Measurements from ENCODE around the gene NPY. TPM values are rescaled to one million over a fixed set of nuclear protein-coding genes. Genes with fewer than 3 reads are reported as not detected.
"Not testable (repeated sequence)": the region's sequence is repeated elsewhere in the genome, so short reads cannot be mapped to it uniquely, and the experiment has no call there.

NPY gene
- total RNA-seq: not detected
- long read RNA-seq: 0 reads

DNA sequence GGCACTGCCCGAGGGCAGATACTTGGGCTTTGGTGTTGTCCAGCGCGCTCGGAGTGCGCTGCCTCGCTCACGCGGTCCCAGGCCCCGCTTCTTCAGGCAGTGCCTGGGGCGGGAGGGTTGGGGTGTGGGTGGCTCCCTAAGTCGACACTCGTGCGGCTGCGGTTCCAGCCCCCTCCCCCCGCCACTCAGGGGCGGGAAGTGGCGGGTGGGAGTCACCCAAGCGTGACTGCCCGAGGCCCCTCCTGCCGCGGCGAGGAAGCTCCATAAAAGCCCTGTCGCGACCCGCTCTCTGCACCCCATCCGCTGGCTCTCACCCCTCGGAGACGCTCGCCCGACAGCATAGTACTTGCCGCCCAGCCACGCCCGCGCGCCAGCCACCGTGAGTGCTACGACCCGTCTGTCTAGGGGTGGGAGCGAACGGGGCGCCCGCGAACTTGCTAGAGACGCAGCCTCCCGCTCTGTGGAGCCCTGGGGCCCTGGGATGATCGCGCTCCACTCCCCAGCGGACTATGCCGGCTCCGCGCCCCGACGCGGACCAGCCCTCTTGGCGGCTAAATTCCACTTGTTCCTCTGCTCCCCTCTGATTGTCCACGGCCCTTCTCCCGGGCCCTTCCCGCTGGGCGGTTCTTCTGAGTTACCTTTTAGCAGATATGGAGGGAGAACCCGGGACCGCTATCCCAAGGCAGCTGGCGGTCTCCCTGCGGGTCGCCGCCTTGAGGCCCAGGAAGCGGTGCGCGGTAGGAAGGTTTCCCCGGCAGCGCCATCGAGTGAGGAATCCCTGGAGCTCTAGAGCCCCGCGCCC, at the start of gene NPY:
NPY (plus strand) TSS at position 294 of the 802 bp plus-strand sequence. CDS start 1,051 bp downstream, outside the sequence.
- no peak for DNase-seq (ENCODE audit: low spot score)

DNA sequence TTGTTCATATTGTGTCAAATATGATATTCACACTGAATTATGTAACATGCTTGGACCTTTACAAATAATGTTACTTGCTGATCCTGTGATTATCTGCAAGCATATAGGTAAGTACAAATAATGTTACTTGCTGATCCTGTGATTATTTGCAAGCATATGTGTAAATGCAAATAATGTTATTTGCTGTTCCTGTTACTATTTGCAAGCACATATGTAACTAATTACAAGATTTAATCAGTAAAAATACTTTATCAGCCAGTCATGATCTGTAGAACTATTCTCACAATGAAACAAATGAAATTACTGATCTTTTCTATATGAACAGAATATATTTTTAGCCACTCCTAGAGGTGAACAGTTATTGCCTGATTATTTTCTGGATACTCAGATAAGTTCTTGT, 44.7 kb upstream of the NPY start:
- DNase-seq (ENCODE audit: low spot score): no peak

- no peak for DNase-seq (ENCODE audit: low spot score)
These were observed 42.8 kb upstream of the NPY start for GRCh38 chr7:24241206-24241605.

DNA sequence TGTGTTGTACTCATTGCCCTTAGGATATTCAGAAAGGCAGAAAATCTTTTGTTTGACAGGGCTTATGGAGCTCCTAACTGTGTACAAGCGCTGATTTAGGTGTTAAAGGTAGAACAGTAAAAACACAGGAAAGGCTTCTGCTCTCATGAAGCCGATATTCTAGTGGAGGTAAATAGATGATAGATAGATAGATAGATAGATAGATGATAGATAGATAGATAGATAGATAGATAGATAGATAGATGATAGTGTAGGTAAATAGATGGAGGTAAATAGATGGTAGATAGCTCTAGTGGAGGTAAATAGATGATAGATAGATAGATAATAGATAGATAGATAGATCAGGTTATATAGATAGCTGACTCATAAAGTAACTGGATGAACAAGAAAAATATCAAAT, 39.4 kb upstream of the NPY start:
- DNase-seq (ENCODE audit: low spot score): no peak

DNA sequence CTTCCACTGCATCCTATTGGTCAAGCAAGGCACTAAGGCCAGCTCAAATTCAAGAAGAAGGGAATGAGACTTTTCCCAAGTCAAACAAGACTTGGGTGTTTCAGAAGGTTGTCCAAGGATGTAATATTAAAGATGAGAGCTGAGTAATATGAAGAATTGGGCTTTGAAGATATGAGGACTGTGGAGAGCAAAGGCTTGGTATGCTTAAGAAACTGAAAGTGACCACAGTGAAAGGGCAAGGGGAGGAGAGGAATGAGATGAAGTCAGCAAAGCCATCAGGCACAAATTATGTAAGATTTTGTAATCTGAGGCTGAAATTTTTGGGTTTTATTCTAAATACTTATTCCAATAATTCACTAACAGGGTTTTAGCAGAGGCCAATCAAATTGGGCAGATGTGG, 38.6 kb upstream of the NPY start:
- DNase-seq (ENCODE audit: low spot score): no peak

DNA sequence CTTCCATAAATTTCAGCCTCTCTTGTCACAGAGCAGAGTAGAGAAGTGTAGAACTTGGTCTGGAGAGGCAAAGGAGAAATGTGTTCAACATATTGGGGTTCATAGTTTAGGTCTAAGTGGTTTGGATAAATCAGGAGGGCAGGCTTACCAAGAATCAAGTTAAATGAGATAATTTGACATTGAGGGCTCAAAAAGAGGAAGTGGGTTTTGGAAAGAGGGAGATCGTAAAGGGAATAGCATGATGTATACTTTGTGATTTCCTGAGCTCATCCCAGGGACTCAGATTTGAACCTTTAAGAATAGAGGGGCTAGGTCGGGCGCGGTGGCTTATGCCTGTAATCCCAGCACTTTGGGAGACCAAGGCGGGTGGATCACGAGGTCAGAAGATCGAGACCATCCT, 34.7 kb upstream of the NPY start:
- no peak for DNase-seq (ENCODE audit: low spot score)

DNA sequence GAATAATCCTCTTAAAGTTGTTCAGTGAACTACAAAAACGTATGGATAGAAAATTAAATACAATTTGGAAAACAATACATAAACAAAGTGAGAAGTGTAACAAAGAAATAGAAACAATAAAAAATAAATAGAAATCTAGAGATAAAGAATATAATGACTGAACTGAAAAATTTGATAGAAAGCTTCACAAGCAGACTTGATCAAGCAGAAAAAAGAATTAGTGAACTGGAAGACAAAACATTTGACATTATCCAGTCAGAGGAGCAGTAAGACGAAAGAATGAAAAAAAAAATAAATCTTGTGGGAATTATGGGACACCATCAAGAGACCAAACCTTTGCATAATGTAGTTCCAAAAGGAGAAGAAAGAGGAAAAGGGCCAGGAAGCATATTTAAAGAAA, 32.4 kb upstream of the NPY start:
- DNase-seq (ENCODE audit: low spot score): no peak

DNA sequence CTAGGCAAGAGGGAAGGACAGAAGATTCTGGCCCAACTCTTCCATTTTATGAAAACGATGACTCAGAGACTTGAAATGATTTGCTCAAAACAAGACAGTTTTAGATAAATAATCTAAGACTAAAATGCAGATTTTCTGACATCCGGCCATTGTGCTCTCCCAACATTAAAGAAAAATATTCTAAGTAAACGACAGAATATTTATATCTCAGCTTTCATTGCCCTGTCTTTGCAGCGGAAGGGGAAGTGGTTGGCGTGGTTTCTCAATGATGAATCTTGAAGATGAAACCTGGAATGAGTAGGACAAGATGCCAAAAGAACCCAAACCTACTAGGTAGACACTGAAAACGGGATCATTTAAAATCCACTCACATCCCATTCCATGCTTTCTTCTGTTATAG, 28.9 kb upstream of the NPY start:
- no peak for DNase-seq (ENCODE audit: low spot score)

GRCh38 chr7:24258324-24258723, 25.7 kb upstream of the NPY start:
- not testable (repeated sequence) for DNase-seq (ENCODE audit: low spot score)

DNA sequence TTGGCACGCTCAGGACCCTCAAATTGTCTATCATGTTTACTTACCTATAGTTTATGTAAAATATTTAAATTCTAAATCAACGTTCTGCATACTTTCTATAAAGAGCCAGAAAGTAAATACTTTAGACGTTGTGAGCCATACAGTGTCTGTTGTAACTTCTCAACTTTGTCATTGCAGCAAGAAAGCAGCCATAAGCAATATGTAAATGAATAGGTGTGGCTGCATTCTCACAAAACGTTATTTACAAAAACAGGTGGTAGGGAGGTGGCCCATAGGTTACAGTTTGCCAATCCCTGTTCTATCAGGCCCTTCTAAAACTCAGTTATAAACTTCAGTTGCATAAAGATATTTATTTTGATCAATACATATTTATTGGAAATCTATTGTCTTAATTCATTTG, 12.1 kb upstream of the NPY start:
- no peak for DNase-seq (ENCODE audit: low spot score)

GRCh38 chr7:24279512-24279911, 4.5 kb upstream of the NPY start:
- no peak for DNase-seq (ENCODE audit: low spot score)

- DNase-seq (ENCODE audit: low spot score): no peak
These were observed 465 bp upstream of the NPY start for GRCh38 chr7:24283554-24283896.

DNA sequence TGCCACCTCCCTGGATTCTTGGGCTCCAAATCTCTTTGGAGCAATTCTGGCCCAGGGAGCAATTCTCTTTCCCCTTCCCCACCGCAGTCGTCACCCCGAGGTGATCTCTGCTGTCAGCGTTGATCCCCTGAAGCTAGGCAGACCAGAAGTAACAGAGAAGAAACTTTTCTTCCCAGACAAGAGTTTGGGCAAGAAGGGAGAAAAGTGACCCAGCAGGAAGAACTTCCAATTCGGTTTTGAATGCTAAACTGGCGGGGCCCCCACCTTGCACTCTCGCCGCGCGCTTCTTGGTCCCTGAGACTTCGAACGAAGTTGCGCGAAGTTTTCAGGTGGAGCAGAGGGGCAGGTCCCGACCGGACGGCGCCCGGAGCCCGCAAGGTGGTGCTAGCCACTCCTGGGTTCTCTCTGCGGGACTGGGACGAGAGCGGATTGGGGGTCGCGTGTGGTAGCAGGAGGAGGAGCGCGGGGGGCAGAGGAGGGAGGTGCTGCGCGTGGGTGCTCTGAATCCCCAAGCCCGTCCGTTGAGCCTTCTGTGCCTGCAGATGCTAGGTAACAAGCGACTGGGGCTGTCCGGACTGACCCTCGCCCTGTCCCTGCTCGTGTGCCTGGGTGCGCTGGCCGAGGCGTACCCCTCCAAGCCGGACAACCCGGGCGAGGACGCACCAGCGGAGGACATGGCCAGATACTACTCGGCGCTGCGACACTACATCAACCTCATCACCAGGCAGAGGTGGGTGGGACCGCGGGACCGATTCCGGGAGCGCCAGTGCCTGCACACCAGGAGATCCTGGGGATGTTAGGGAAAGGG, 913 bp downstream of the NPY start:
- DNase-seq (ENCODE audit: low spot score): no peak

DNA sequence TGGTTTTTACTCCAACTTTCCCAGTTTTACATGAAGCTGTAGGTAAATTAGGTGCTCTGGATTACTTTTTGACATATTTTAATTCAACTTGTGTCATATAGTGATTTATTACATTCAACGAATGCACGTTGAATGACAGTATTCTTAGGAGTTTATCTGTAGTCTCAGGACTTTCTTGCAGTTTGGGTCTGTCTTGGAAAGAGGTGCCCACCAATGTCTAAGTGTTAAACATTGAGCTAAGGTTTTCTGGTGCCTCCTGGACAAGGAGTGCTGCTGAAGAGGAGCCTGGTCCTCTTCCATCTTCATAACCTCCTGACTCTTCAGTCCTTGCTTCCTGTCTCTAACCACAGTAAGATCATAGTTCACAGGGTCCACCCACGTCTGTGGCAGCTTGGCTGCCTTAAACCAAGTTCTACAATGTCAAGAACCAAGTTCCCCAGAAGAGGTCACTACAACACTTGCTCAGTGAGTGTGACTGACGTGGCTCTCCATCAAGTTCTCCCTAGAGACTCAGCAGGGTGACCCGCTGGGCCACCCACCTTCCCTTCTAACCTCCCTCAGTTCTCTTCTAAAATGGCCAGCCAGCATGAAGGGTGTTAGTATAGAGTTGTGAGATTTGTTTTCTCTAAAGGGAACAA, 6.1 kb downstream of the NPY start:
- no peak for DNase-seq (ENCODE audit: low spot score)

DNA sequence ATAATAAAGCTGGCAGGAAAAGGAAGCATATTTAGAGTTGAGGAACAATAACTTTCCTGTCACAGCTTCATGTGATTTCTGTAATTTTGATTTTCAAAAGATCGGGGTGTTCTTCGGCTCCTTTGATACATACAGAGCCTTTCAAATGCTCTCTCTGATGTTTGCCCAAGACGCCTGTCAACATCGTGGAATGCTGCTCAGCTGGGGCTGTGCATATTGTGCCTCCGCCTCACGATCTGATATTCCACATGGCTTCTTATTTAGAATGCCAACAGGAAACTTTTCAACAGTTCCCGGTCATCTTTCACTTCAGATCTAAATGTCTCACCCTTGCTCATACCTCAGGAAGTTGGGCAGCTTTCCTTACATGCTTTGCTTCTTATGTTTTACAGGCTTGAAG, 7.3 kb downstream of the NPY start:
- DNase-seq (ENCODE audit: low spot score): no peak

DNA sequence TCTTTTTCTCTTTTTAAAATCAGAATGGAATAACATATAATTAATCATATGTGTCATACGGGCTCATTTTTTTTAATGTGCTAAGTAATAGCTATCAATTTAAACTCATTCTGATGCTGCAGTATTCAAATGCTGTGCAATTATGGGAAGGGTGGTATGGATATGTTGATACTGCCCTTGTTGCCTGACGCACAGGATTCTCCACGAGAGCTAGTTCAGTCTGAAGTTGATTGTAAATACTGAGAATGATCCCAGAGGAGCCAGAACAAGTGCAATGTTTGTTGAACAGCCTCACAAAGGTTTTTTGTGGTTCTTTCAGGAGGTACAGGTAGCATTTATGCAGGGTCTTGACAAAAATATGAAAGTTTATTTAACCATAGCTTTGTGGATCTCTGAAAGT, 13.4 kb downstream of the NPY start:
- no peak for DNase-seq (ENCODE audit: low spot score)

GRCh38 chr7:24298696-24299095, 14.7 kb downstream of the NPY start:
- DNase-seq (ENCODE audit: low spot score): no peak

GRCh38 chr7:24299192-24299591, 15.2 kb downstream of the NPY start:
- DNase-seq (ENCODE audit: low spot score): no peak

GRCh38 chr7:24301703-24302102, 17.7 kb downstream of the NPY start:
- DNase-seq (ENCODE audit: low spot score): no peak

DNA sequence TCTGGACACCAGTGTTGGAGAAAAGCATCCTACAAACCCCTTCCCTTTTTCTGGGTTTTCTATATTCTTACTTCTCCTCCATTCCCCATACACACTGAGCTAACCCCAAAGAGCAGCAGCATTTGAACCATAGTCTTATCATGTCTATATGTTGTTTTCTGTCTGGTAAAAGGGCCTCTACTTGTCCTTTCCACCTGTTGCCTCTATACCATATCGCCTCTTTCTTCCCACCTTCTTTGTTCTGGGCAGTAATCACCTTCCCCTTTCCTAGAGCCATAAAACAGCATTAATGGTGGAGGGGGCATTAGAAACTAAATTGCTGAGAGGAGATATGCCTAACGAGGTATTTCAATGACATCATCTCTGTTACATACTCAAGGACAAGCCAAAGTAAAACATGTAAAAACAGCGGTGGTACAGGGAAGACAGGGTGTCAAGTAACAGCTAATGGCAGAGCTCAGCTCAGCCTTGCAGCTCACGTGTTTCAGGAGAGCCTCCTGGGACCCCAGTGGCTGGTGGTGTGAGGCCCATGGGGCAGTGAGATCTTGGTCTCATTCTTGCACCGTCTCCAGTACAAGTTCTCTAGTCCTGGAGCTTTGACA, 20.6 kb downstream of the NPY start:
- DNase-seq (ENCODE audit: low spot score): no peak

DNA sequence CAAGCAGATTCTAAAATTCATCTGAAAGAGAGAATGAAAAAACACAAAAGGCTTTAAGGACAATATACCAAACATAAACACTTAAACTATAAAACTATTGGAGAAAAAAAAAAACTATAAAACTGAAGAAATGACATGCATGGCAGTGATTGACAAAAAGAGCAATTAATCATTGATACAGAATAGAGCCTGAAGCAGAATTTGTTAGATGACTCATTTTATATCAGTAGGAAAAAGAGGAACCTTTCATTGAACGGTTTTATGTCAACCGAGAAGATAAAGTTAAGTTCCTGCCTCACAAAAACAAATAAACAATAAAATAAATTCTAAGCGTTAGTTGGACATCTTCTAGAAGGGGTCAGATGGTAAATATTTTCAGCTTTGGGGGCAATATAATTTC, 23.3 kb downstream of the NPY start:
- DNase-seq (ENCODE audit: low spot score): no peak

GRCh38 chr7:24312588-24312987, 28.6 kb downstream of the NPY start:
- DNase-seq (ENCODE audit: low spot score): no peak

Data from mesenteric fat pad (tissue), 1 donor.